Smooth muscle cell (in vitro differentiated cells): ENCODE data around the gene GABRR2. TPM values are rescaled to one million over a fixed set of nuclear protein-coding genes. Genes with fewer than 3 reads are reported as not detected.

Experiments used
- DNase-seq: peaks from one replicate; lab custom pipeline; 2025; ENCODE audit not compliant: unreplicated experiment; lab: John Stamatoyannopoulos, UW
- H2AFZ ChIP-seq: fragments of 200-600 bp; sonication (generic); 2 replicates; pipeline ENCODE4 v1.6.0; 2016; ENCODE audit warnings: antibody characterized with exemption, low read depth, mild to moderate bottlenecking
- H3F3A ChIP-seq: fragments of 200-600 bp; sonication (generic); 2 replicates; pipeline ENCODE4 v1.6.0; 2017; ENCODE audit warnings: antibody characterized with exemption, low read depth
- H3K27ac ChIP-seq: fragments of 200-600 bp; sonication (generic); 2 replicates; pipeline ENCODE4 v1.5.1; 2016; ENCODE audit warnings: low read depth, mild to moderate bottlenecking
- H3K27me3 ChIP-seq: fragments of 200-600 bp; sonication (generic); 2 replicates; pipeline ENCODE4 v1.6.1; 2016; ENCODE audit warnings: low read depth, mild to moderate bottlenecking
- H3K36me3 ChIP-seq: fragments of 200-600 bp; sonication (generic); 2 replicates; pipeline ENCODE4 v1.5.1; 2016; ENCODE audit warnings: low read depth
- H3K4me1 ChIP-seq: fragments of 200-600 bp; sonication (generic); 2 replicates; pipeline ENCODE4 v1.5.1; 2016; ENCODE audit warnings: low read depth
- H3K4me2 ChIP-seq: fragments of 200-600 bp; sonication (generic); 2 replicates; pipeline ENCODE4 v1.6.0; 2016; ENCODE audit warnings: mild to moderate bottlenecking
- H3K4me3 ChIP-seq: fragments of 200-600 bp; sonication (generic); 2 replicates; pipeline ENCODE4 v1.5.1; 2016; ENCODE audit warnings: mild to moderate bottlenecking
- H3K79me2 ChIP-seq: fragments of 200-600 bp; sonication (generic); 2 replicates; pipeline ENCODE4 v1.6.0; 2016; ENCODE audit warnings: low read depth, mild to moderate bottlenecking
- H3K9ac ChIP-seq: fragments of 200-600 bp; sonication (generic); 2 replicates; pipeline ENCODE4 v1.6.0; 2016; ENCODE audit warnings: low read depth
- H3K9me3 ChIP-seq: fragments of 200-600 bp; sonication (generic); replicated peaks from 2 replicates; pipeline ENCODE4 v1.5.1; 2016; ENCODE audit warnings: low read depth
- H4K20me1 ChIP-seq: fragments of 200-600 bp; sonication (generic); 2 replicates; pipeline ENCODE4 v1.6.0; 2016; ENCODE audit warnings: low read depth
- CTCF ChIP-seq: fragments of 200-600 bp; sonication (generic); IDR thresholded peaks from 2 replicates; pipeline ENCODE4 v1.5.1; 2017; ENCODE audit warnings: borderline replicate concordance, mild to moderate bottlenecking, antibody characterized with exemption; ENCODE audit not compliant: insufficient read depth, poor library complexity, severe bottlenecking
- WGBS: methylation state at CpG from one replicate; pipeline ENCODE4 v1.1.7; 2016; ENCODE audit warnings: low lambda C conversion rate; 5-methylcytosine and 5-hydroxymethylcytosine counted together
- polyA plus RNA-seq: library from polyadenylated mRNA; unstranded; fragments of >200 nt; fragmentation: Nextera tagmentation; extraction: Ambion mirVana; gene quantifications from 2 replicates; pipeline ENCODE4 v1.2.1, GENCODE V29; 2016
- total RNA-seq: library from RNA; depleted of rRNA; stranded (reverse); fragments of >200 nt; gene quantifications from 2 replicates; pipeline ENCODE4 v1.2.3, GENCODE V29; 2014

The GABRR2 gene
- total and polyA plus RNA-seq, 2 experiments from 2014 or later: 0.24 to 3.2 TPM

- Histone ChIP-seq H3K4me2 (no peak overlapping the region), H3K4me3 (no peak overlapping the region), H3K4me1 (no peaks in the 10 kb centered on the region), H3K9ac (no peak overlapping the region), H3F3A (no peaks in the 10 kb centered on the region), H3K27me3 (peaks cover 20% of the 10 kb centered on the region), H3K36me3 (no peaks in the 10 kb centered on the region), H3K79me2 (no peaks in the 10 kb centered on the region), H3K9me3 (no peaks in the 10 kb centered on the region), H2AFZ (no peak overlapping the region), H3K27ac (no peak overlapping the region), H4K20me1 (no peaks in the 10 kb centered on the region)
- WGBS: 88% methylated on average over 11 of the region's 11 CpGs
- no peak for DNase-seq
- no peak for TF ChIP-seq CTCF
Observed at GRCh38 chr6:89291256-89291819, 23.8 kb downstream of the GABRR2 start.

GRCh38 chr6:89290401-89291155 is 24.5 kb downstream of the GABRR2 start:
- Histone ChIP-seq H3K4me3 (no peak overlapping the region), H3K9ac (no peak overlapping the region), H3F3A (no peaks in the 10 kb centered on the region), H3K4me2 (no peak overlapping the region), H3K79me2 (no peaks in the 10 kb centered on the region), H2AFZ (no peak overlapping the region), H3K27me3 (peaks cover 14% of the 10 kb centered on the region), H3K4me1 (no peaks in the 10 kb centered on the region), H3K9me3 (no peaks in the 10 kb centered on the region), H3K27ac (no peak overlapping the region), H3K36me3 (no peaks in the 10 kb centered on the region), H4K20me1 (no peaks in the 10 kb centered on the region)
- WGBS: 90% methylated on average over 13 of the region's 13 CpGs
- no peak for DNase-seq
- no peak for TF ChIP-seq CTCF

GRCh38 chr6:89289710-89290109 is 25.4 kb downstream of the GABRR2 start:
- Histone ChIP-seq H3K27ac (no peak overlapping the region), H3K4me1 (no peaks in the 10 kb centered on the region), H3K79me2 (no peaks in the 10 kb centered on the region), H2AFZ (no peak overlapping the region), H3K4me3 (no peak overlapping the region), H3K9me3 (no peaks in the 10 kb centered on the region), H4K20me1 (no peaks in the 10 kb centered on the region), H3F3A (no peaks in the 10 kb centered on the region), H3K36me3 (no peaks in the 10 kb centered on the region), H3K27me3 (peaks cover 14% of the 10 kb centered on the region), H3K9ac (no peak overlapping the region), H3K4me2 (no peak overlapping the region)
- 90% methylated on average over 3 of the region's 3 CpGs for WGBS
- DNase-seq: no peak
- no peak for TF ChIP-seq CTCF
